22Rv1 (cell line): ENCODE results near the gene HERPUD2.

Experiments used
- CTCF ChIP-seq: fragments of 450-650 bp; IDR thresholded peaks from 2 replicates; pipeline ENCODE4 v1.5.1; 2017; ENCODE audit warnings: mild to moderate bottlenecking
- ZFX ChIP-seq: fragments of 450-650 bp; IDR thresholded peaks from 2 replicates; pipeline ENCODE4 v1.6.1; 2017; ENCODE audit warnings: antibody characterized with exemption, borderline replicate concordance

DNA sequence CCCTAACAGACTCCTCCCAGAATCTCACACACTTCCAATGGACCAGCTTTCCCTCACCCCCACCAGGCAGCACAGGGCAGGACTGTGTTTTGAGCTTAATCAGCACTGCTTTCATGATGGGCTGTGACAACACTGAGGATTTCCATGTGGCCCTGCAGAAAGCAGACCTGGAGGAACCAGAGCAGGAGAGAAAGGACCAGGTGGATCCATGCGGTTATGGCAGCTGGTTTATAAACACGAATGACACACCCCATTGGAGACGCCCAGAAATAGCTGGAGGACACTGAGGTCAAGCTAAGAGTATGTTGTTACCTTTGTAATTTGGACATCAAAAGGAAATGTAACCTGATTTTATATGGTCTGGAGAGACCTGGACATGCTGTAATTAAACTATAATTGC, 31.7 kb upstream of the HERPUD2 start:
- TF ChIP-seq CTCF (no peak), ZFX (no peak)
